Stimulated activated CD8-positive, alpha-beta memory T cell treated with anti-CD3 and anti-CD28 coated beads, Interleukin-4, amount 100 ng/mL, for 4 hours (primary cell): ENCODE data around the gene H3-3A.
A peak's percentile ranks its signal among the peaks of the same experiment; 100 is the strongest.

Experiments used
- DNase-seq, 2 donors: peaks; one replicate each; pipeline ENCODE4 v3.0.0-alpha.2; 2020; ENCODE audit warnings: low read depth in 2 of 2, low spot score in 1 of 2

Gene H3-3A

GRCh38 chr1:226062558-226063223, at the start of gene H3-3A:
H3-3A (plus strand) TSS chr1:226062716; CDS start chr1:226064352, 1,636 bp downstream.
- DNase-seq = peak; percentile 96 to 98

- no peak for DNase-seq
These were observed 45.4 kb upstream of the H3-3A start for GRCh38 chr1:226017070-226017469.

GRCh38 chr1:226019572-226019971, 42.9 kb upstream of the H3-3A start:
- no peak for DNase-seq

- DNase-seq = no peak
These were observed 41.1 kb upstream of the H3-3A start for GRCh38 chr1:226021401-226021800.

GRCh38 chr1:226021801-226022200, 40.7 kb upstream of the H3-3A start:
- no peak for DNase-seq

- DNase-seq = no peak
These were observed 38.8 kb upstream of the H3-3A start for GRCh38 chr1:226023735-226024134.

GRCh38 chr1:226026833-226027232, 35.7 kb upstream of the H3-3A start:
- DNase-seq = no peak

- DNase-seq = no peak
These were observed 34.8 kb upstream of the H3-3A start for GRCh38 chr1:226027538-226028217.

- DNase-seq = no peak
These were observed 33.4 kb upstream of the H3-3A start for GRCh38 chr1:226029093-226029496.

- no peak for DNase-seq
These were observed 32.8 kb upstream of the H3-3A start for GRCh38 chr1:226029568-226030225.

- DNase-seq = no peak
These were observed 28.9 kb upstream of the H3-3A start for GRCh38 chr1:226033582-226033981.

- DNase-seq = no peak
These were observed 28.5 kb upstream of the H3-3A start for GRCh38 chr1:226033991-226034390.

- DNase-seq = no peak
These were observed 28.0 kb upstream of the H3-3A start for GRCh38 chr1:226034482-226034881.

- DNase-seq = no peak
These were observed 26.6 kb upstream of the H3-3A start for GRCh38 chr1:226035915-226036314.

GRCh38 chr1:226038661-226039060, 23.9 kb upstream of the H3-3A start:
- no peak for DNase-seq

- DNase-seq = no peak
These were observed 21.1 kb upstream of the H3-3A start for GRCh38 chr1:226041419-226041818.

GRCh38 chr1:226044514-226045101, 17.9 kb upstream of the H3-3A start:
- no peak for DNase-seq

- no peak for DNase-seq
These were observed 16.3 kb upstream of the H3-3A start for GRCh38 chr1:226046240-226046639.

GRCh38 chr1:226047495-226047894, 15.0 kb upstream of the H3-3A start:
- no peak for DNase-seq

- DNase-seq = no peak
These were observed 13.6 kb upstream of the H3-3A start for GRCh38 chr1:226048886-226049285.

- DNase-seq = no peak
These were observed 12.4 kb upstream of the H3-3A start for GRCh38 chr1:226050133-226050532.

- DNase-seq = no peak
These were observed 11.2 kb upstream of the H3-3A start for GRCh38 chr1:226051365-226051764.
